ENCODE data around the gene TGFBR3L. TPM values are rescaled to one million over a fixed set of nuclear protein-coding genes. Genes with fewer than 3 reads are reported as not detected.

Gene TGFBR3L
- total and polyA plus RNA-seq, 2 of the 13 experiments (the other 11 are each of a cell fraction or from before 2014, with no cell fraction given): 0.20 to 1.0 TPM

DNA sequence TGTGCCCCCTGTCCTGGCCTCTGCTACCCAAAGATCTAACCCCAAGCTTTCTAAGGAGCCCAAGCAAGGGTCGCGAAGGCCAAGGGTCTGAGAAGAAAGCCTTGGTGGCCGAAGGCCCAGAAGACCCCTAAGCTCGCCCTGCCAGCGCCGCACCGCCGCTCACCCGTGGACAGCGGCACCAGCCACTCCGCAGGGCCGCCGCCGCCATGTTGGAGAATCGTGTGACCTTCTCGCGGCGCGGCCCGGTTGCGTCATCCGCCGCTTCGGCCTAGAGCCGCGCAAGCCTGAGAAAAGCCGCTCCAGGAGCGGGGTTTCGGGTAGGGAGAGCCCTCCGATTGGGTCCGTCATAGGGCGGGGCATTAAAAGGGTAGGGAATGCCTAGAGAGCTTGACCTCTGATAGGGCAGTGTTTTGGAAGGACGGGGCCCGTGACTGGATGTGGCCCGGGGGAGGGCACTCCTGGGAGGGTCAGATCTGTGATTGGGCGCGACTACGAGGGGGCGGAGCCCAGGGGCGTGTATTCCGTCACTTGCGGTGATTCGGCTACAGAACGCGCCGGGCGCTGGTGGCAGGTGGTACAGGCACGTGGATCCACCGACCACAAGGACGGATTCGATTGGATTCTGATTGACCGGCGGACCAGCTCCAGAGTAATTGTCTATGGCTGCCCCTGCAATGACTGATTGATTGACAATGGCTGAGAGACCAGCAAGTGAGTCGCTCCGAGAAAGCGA is 29.0 kb downstream of the TGFBR3L start, which contains the start of gene TIMM44 (continued):
- TF ChIP-seq, protein P1, sequence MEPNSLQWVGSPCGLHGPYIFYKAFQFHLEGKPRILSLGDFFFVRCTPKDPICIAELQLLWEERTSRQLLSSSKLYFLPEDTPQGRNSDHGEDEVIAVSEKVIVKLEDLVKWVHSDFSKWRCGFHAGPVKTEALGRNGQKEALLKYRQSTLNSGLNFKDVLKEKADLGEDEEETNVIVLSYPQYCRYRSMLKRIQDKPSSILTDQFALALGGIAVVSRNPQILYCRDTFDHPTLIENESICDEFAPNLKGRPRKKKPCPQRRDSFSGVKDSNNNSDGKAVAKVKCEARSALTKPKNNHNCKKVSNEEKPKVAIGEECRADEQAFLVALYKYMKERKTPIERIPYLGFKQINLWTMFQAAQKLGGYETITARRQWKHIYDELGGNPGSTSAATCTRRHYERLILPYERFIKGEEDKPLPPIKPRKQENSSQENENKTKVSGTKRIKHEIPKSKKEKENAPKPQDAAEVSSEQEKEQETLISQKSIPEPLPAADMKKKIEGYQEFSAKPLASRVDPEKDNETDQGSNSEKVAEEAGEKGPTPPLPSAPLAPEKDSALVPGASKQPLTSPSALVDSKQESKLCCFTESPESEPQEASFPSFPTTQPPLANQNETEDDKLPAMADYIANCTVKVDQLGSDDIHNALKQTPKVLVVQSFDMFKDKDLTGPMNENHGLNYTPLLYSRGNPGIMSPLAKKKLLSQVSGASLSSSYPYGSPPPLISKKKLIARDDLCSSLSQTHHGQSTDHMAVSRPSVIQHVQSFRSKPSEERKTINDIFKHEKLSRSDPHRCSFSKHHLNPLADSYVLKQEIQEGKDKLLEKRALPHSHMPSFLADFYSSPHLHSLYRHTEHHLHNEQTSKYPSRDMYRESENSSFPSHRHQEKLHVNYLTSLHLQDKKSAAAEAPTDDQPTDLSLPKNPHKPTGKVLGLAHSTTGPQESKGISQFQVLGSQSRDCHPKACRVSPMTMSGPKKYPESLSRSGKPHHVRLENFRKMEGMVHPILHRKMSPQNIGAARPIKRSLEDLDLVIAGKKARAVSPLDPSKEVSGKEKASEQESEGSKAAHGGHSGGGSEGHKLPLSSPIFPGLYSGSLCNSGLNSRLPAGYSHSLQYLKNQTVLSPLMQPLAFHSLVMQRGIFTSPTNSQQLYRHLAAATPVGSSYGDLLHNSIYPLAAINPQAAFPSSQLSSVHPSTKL (CRISPR knock-in tag; IDR thresholded peaks at IDR 0.05): peak; percentile 53; the same call in 1 of the 2 replicates
- TF ChIP-seq SMARCE1 (IDR thresholded peaks at IDR 0.05; ENCODE audit: borderline replicate concordance) (no peak), ZNF496 (CRISPR knock-in tag; IDR thresholded peaks at IDR 0.05; ENCODE audit: insufficient replicate concordance) (no peak), HMGXB4 (CRISPR knock-in tag; IDR thresholded peaks at IDR 0.05; ENCODE audit: borderline replicate concordance in 1 of 2, low read depth in 1 of 2) (peak; percentile 69 to 78), ARHGAP35 (CRISPR knock-in tag; IDR thresholded peaks at IDR 0.05; ENCODE audit: borderline replicate concordance) (no peak; the same call in none of the 2 replicates), ZNF737 (CRISPR knock-in tag; IDR thresholded peaks at IDR 0.05; ENCODE audit: borderline replicate concordance) (no peak), ZBTB42 (CRISPR knock-in tag; IDR thresholded peaks at IDR 0.05) (0 out of 2 replicates have a peak, but pooled peaks have one; percentile 56), DBP (CRISPR knock-in tag; IDR thresholded peaks at IDR 0.05; ENCODE audit: not compliant biosample characterization) (no peak), RNF219 (CRISPR knock-in tag; IDR thresholded peaks at IDR 0.05) (peak; percentile 89), FOSL2 (CRISPR knock-in tag; IDR thresholded peaks at IDR 0.05) (peak; percentile 72), TEAD2 (CRISPR knock-in tag; IDR thresholded peaks at IDR 0.05) (no peak)
- TF ChIP-seq, protein P2, sequence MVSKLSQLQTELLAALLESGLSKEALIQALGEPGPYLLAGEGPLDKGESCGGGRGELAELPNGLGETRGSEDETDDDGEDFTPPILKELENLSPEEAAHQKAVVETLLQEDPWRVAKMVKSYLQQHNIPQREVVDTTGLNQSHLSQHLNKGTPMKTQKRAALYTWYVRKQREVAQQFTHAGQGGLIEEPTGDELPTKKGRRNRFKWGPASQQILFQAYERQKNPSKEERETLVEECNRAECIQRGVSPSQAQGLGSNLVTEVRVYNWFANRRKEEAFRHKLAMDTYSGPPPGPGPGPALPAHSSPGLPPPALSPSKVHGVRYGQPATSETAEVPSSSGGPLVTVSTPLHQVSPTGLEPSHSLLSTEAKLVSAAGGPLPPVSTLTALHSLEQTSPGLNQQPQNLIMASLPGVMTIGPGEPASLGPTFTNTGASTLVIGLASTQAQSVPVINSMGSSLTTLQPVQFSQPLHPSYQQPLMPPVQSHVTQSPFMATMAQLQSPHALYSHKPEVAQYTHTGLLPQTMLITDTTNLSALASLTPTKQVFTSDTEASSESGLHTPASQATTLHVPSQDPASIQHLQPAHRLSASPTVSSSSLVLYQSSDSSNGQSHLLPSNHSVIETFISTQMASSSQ (IDR thresholded peaks at IDR 0.05; ENCODE audit: low read depth): no peak
- TF ChIP-seq, protein P2 (CRISPR knock-in tag; IDR thresholded peaks at IDR 0.05; ENCODE audit: borderline replicate concordance): no peak; the same call in 1 of the 2 replicates

All from HepG2 (cell line).